Hematopoietic multipotent progenitor cell treated with erythropoietin and hydrocortisone succinate and interleukin-3 and kit ligand, for 4 days (in vitro differentiated cells): Measurements from ENCODE around the gene CANT1.
"Not testable (repeated sequence)": the region's sequence is repeated elsewhere in the genome, so short reads cannot be mapped to it uniquely, and the experiment has no call there.

Source experiments
- DNase-seq: peaks from one replicate; pipeline ENCODE4 v3.0.0-alpha.2; 2015

Gene CANT1

DNA sequence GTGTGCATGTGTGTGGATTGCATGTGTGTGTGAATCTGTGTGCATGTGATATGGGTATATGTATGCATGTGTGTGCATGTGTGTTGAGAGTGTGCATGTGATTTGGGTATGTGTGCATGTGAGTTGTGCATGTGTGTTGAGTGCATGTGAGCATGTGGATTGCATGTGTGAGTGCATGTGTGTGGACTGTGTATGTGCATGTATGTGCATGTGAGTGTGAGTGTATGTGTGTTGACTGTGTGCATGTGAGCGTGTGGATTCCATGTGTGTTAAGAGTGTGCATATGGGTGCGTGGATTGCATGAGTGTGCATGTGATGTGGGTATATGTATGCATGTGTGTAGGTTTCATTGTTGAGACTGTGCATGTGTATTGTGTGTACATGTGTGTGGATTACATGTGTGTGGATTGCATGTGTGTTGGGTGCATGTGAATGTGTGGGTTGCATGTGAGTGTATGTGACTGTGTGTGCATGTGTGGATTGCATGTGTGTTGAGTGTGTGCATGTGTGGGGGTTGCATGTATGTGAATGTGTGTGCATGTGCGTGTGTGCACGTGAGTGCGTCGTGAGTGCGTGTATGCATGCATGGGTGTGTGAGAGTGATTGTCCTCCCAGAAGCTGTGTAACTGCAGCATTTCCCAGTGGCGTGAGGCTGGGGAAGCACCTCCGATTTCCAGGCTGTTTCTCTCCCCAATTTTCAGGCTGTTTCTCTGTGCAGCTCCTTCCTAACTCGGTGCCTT, 33.8 kb upstream of the CANT1 start:
- no peak for DNase-seq

DNA sequence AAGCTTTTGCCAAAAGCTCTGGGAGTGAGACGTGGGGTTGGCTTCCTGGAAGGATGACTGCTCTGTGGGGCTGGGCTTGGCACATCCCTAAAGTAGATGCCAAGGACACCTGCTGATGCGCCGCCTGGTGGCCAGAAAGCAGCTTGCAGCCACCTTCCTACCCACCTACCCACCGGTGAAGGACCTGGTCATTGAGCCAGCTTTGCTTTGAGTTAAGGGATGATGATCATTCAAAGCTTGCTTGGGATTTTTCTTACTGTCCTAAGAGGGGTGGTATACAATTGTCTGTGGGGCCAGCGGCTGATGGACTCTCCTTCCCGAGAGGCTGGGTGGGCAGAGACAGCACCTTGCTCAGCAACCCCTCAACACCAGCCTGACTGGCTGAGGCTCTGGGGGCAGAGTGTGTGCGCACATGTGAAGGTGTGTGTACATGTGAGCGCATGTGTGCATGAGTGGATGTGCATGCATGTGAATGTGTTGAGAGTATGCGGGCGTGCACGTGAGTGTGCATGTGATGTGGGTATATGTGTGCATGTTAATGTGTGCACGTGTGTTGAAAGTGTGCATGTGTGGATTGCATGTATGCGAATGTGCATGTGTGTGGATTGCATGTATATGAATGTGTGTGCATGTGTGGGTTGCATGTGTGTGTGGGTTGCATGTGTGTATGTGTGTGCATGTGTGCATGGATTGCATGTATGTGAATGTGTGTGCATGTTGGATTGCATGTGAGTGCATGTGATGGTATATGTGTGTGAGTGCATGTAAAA, 33.0 kb upstream of the CANT1 start:
- peak; percentile 73 for DNase-seq

DNA sequence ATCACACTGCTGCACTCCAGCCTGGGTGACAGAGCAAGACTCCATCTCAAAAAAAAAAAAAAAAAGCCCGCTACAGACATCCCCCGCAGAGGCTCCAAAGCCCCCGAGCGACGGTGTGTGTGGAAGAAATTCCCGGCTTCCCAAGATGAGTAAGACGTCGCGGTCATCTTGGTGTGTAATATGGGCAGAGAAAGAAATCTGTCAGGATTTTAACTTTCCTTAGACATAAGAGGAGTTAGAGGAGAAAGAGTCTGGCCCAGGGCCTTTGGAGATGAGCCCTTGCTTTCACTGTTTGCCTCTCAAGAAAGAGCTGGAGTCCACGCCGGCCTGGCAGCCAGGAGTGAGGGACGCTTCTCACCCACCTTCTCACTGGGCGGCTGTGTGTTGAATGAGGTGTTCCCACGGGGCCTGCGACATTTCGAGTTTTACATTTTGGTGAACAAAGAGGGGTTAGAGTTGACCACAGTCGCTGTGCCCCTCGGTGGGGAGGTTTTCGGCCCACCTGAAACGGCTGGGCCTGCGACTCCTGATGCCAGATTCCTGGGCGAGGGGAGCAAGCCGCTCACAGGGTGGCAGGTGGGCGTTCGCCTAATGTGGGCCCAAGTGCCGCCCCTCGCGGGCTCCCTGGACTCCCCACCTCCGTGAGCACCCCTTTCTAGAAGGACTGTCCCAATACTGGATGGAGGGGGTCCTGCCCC, 32.3 kb upstream of the CANT1 start:
- DNase-seq = no peak

- DNase-seq = no peak
Observed at GRCh38 chr17:79041041-79041570, 31.5 kb upstream of the CANT1 start.

GRCh38 chr17:79039886-79040285, 30.3 kb upstream of the CANT1 start:
- no peak for DNase-seq

DNA sequence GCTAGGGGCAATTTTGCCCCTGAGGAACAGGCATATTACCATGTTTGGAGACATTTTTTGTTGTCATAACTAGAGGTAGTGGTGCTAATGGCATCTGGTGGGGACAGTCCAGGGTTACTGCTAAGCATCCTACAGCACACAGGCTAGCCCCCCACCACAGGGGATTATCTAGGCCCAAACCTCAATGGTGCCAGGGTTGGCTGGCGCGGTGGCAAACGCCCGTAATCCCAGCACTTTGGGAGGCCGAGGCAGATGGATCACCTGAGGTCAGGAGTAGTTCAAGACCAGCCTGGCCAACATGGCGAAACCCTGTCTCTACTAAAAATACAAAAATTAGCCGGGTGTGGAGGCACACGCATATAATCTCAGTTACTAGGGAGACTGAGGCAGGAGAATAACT, 29.6 kb upstream of the CANT1 start:
- DNase-seq = no peak

DNA sequence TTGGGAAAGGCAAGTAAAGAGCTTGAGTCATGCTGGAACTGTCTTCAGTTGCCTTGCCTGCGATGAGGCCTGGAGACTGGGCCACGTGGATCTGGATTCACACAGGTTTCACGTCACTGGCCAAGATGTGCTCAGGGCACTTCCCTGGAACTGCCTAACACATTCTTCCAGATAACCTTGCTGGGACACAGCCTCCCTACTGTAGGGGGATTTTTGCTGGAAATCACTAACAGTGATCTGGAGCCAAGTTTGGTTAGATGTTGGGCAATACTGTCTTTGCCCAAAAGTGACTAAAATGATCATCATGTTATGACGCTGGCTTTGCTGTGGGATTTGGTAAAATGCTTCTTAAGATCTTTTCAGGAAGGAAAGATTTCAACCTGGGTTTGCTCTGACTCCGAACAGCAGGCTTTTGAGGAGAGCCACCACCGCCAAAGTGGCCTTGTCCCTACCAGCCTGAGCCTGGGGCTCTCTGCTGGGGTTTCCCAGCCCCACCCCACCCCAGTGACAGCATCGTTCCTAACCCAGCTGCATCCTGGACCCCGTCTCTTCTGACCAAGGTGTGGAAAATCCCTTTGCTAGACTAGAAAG, 29.1 kb upstream of the CANT1 start:
- DNase-seq = no peak

DNA sequence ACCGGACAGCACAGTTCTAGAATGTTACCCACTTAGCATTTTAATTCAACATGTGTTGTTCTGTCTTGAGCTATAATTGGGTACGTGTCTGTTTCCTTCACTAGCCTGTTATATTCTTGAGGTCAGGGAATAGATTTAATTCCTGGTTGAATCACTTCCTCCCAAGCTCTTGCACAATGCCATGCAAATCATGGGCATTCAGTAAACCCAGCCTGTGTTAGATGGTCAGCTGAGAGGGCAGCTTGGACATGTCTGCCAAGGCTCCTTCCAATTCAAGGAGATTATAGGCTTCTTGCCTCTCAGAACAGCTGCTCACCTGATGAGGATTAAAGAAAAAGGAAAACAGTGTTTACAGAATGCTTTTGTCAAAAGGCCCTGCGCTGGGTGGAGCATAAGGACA, 27.0 kb upstream of the CANT1 start:
- no peak for DNase-seq

GRCh38 chr17:79036181-79036580, 26.6 kb upstream of the CANT1 start:
- no peak for DNase-seq

DNA sequence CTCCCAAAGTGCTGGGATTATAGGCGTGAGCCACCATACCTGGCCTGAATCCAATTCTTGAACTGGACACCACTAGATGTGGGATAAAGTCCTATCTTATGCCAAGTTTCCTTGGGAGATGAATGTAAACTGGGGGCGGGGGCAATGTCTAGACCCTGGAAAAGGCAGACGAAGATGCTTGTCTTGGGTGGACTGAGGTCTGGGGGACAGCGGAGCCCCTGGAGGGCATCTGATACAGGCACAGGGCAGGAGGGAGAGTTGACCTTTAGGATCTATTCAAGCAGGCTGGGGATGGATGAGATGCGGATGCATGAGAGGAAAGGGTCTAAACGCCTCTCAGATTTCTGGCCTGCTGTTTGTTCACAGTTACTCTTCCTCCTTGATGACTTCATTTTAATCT, 26.1 kb upstream of the CANT1 start:
- DNase-seq = no peak

DNA sequence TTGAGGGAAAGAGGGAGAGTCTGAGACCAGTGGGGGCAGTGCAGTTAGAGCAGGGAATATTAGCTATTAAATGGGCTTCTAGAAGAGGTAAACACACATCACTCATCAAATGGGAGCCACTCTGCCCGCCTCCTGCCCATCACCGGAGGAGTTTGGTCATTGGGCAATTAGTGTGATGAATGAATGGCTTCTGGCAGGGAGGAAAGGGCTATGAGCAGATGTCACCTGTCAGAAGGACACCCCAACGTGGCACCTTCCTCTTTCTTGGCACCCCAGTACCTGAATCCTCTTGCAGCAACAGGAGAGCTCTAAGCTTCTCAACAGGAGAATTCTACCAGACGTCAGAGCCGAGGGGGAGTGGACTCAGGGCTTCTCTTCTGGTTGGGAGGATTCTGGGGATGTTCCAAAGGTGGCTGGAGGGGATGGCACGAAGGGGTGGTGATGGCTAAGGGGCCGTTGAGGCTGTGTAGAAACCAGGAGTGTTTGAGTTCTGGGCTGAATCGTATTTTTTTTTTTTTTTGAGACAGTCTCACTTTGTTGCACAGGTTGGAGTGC, 25.4 kb upstream of the CANT1 start:
- DNase-seq = no peak

DNA sequence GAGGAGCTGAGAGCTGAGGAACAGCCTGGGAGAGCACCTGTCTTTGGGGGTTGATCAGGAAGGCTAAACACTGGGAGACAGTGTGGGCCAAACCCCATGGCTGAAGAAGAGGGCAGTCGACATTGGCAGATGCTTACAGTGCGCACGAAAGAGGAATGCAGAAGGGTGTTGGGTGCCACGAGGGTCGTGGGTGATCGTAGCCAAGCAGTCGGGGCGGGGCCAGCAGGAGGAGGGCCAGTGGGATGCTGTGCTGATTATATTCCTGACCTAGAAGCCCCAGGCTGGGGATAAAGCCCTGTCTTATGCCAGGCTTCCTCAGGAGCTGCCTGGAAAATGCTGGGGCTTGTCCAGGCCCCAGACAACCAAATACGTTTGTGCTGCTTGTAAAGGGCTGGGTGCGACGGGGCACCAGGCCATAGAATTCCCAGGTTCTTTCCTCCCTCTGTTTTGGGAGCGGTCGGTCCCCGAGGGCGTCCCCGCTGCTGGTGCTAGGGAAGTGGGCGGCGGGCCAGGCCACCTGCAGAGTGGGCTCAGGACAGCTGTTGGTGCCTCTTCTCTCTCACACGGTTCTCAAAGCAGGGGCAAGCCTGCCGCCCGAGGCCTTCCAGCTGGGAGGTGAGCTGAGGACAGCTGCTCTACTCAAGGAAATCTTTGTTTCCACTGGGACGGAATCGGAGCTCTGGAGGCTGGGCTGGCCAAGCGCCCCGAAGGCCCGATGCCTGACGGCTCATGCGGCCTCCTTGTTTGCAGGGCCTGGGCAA, 24.4 kb upstream of the CANT1 start:
- no peak for DNase-seq

DNA sequence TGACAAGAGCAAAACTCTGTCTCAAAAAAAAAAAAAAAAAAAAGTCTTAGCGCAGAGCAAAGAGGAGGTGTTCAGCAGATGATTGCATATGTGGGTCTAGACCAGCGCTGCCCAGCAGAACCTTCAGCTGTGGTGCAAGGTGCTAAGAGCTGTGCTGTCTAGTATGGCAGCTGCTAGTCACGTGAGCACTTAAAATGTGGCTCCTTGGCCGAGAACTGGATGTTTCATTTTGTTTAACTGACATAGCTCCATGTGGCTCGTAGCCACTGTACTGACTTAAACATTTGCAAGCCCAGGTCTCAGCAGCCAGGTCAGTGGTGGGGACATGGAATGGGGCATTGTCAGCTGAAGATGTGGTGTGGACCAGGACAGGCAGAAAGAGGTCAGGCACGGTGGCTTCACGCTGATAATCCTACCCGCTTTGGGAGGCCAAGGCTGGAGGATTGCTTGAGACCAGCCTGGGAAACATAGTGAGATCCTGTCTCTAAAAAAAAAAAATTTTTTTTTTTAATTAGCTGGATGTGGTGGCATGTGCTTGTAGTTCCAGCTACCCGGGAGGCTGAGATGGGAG, 23.6 kb upstream of the CANT1 start:
- DNase-seq = no peak

- no peak for DNase-seq
Observed at GRCh38 chr17:79031996-79032875, 22.7 kb upstream of the CANT1 start.

DNA sequence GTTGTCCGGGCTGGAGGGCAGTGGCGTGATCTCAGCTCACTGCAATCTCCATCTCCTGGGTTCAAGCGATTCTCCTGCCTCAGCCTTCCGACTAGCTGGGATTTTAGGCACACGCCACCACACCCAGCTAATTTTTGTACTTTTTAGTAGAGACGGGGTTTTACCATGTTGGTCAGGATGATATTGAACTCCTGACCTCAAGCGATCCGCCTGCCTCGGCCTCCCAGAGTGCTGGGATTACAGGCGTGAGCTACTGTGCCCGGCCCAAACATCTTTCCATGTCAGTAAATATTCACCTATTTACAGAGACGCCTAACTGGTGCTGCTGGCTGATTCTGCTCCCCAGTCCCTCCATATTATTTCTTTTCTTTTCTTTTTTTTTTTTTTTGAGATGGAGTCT, 21.1 kb upstream of the CANT1 start:
- DNase-seq = not testable (repeated sequence)

DNA sequence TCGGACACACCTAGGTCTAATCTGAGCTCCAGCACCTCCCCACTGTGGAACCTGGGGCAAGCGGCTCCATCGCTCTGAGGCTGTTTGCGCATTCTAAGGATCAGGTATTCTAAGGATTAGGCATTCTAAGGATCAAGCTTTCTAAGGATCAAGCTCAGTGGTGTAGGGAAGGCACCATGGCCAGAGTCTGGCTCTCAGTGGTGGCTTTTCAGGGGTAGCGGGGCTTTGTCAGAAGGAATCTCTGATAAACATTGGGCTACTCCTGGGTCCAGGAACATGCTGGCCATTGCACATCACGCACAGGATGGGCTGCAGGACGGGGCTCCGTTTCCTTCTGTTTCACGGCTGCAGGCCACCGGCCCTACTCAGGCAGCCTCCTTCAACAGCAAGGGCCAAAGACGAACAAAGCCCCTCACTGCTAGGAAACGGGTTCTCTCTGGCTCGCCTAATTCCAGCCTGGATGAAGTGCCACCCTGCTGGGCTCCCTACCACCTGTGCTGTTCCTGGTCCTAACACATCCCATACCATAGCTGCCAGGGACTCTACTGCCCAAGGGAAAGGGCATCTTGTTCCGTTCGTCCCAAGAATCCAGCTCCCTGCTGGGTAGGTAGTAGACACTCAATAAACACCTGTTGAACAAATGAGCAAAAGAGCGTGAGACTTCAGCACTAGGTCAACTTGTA, 19.9 kb upstream of the CANT1 start:
- DNase-seq = no peak

DNA sequence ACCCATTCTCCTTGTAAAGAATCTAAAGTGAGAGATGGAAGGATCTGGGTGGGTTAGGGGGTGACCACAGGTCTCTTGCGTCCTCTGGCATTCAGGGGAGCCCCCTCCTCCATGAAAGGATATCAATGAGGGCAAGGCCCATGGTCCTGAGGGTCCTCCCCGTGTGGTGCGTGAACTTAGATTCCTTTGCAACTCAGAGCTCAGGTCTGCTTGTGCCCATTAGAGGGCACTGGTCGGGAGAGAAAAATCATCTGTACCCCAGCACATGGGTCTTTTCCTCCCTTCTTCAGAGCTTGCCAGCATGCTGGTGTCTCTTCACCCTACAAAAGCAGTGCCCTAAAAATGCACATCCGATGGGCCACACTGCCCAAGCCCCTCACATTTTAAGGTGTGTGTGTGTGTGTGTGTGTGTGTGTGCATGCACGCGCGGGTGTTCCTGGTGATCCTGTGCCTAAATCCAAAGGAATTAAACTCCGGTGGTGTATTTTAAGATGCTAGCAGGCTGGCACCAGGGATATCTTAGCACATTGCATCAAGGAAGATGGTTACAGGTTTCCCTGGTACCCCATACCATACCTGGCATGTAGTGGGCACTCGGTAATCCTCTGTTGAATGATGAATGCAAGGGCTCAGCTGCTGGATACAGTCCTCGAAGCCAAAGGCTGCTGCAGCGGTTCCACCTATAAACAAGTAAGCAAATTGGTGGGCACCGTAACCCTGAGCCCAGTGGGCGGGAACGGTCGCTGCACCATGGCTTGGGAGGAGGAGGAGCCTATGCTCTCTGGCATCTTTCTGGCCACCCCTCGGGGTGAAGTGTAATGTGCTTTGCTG, 19.1 kb upstream of the CANT1 start:
- no peak for DNase-seq

GRCh38 chr17:79027925-79028491, 18.4 kb upstream of the CANT1 start:
- DNase-seq = no peak
